ENCODE measurements around the gene LRP1B. TPM values are rescaled to one million over a fixed set of nuclear protein-coding genes. Genes with fewer than 3 reads are reported as not detected.

Gene LRP1B
- total and polyA plus RNA-seq, 2 of the 8 experiments (the other 6 are each of a cell fraction or from before 2014, with no cell fraction given), result 0.03 TPM; not detected in 1

- TF ChIP-seq CHD7 (IDR thresholded peaks at IDR 0.05; ENCODE audit: insufficient replicate concordance, low read length) (no peak), CEBPB (IDR thresholded peaks at IDR 0.05; ENCODE audit: low read depth, low read length) (no peak), CBX8 (IDR thresholded peaks at IDR 0.05; ENCODE audit: borderline replicate concordance, low read depth, low read length) (no peak), TAF1 (IDR thresholded peaks at IDR 0.05; ENCODE audit: low read depth, low read length) (no peak), TAF7 (optimal IDR thresholded peaks at IDR 0.05; ENCODE audit: borderline replicate concordance, low read depth, low read length) (no peak), SRF (IDR thresholded peaks at IDR 0.05; ENCODE audit: low read depth, low read length) (no peak), HDAC6 (IDR thresholded peaks at IDR 0.05; ENCODE audit: low read depth, low read length) (no peak)
These were observed 1500.3 kb downstream of the LRP1B start (continued) for GRCh38 chr2:140630557-140630956.

Measured in H1 (cell line).